ENCODE results near the gene MYO9B. TPM values are rescaled to one million over a fixed set of nuclear protein-coding genes. Genes with fewer than 3 reads are reported as not detected.

Gene MYO9B
- total RNA-seq, 1 donor from 2014 or later: 123 TPM

DNA sequence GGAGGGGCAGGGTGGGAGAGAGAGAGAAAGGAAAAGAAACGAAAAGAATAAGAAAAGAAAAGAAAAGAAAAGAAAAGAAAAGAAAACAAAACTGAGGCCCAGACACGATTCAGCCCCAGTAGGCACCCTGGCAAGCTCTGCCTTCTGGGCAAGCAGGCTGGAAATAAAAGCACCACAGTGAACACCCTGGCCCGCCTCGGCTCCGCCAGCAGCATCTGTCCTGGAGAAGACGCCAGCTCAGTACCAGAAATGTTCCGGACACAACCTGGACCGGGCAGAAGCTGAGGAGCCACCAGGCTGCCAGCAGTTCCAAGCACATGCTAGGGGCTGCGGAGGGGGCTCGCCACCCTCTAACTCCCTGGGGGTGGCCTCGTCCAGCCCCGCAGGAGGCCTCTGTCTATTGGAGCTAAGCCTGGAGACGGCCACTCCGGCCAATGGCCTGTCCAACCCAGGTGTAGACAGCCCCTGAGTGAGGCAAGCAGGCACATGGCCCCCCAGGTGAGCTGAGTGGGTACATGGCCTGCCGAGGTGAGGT, 37.5 kb upstream of the MYO9B start:
- H3K4me1 ChIP-seq (ENCODE audit: insufficient read depth, low read length): no peaks in the 10 kb centered on the region
- H3K36me3 ChIP-seq (ENCODE audit: insufficient read depth, low read length): no peaks in the 10 kb centered on the region
- H3K27ac ChIP-seq (ENCODE audit: low read depth, low read length): no peak overlapping the region
- H3K9ac ChIP-seq (ENCODE audit: low read length): no peak overlapping the region
- no peaks in the 10 kb centered on the region for H3K9me3 Mint-ChIP-seq (ENCODE audit: unreplicated experiment)
- H3K9me3 ChIP-seq (ENCODE audit: insufficient read depth, low read depth, low read length): no peaks in the 10 kb centered on the region
- H2AFZ ChIP-seq (ENCODE audit: low read depth, low read length): no peak overlapping the region
- no peak overlapping the region for H3K4me2 ChIP-seq (ENCODE audit: low read length)
- no peak overlapping the region for H3K4me3 ChIP-seq (ENCODE audit: insufficient read depth, low read depth, low read length)
- no peak overlapping the region for H3K4me3 Mint-ChIP-seq (ENCODE audit: unreplicated experiment)
- peaks cover 8% of the 10 kb centered on the region for H3K27me3 ChIP-seq (ENCODE audit: insufficient read depth, low read length)
- H3K27ac Mint-ChIP-seq (ENCODE audit: unreplicated experiment): no peak overlapping the region
- peaks cover 26% of the 10 kb centered on the region for H3K27me3 Mint-ChIP-seq (ENCODE audit: low read depth, unreplicated experiment)
- DNase-seq (ENCODE audit: low read depth) (no peak), FAIRE-seq (no peak)
- H3K36me3 Mint-ChIP-seq (ENCODE audit: low read depth, unreplicated experiment): no peaks in the 10 kb centered on the region
- H4K20me1 ChIP-seq (ENCODE audit: insufficient read depth, low read length): no peaks in the 10 kb centered on the region
- no peaks in the 10 kb centered on the region for H3K79me2 ChIP-seq (ENCODE audit: insufficient read depth, low read length)
- peaks cover 4% of the 10 kb centered on the region for H3K4me1 Mint-ChIP-seq (ENCODE audit: low read depth, unreplicated experiment)
- TF ChIP-seq CTCF (IDR thresholded peaks at IDR 0.05; ENCODE audit: insufficient read depth, low read depth, low read length): no peak
- TF ChIP-seq EZH2 (IDR thresholded peaks at IDR 0.05; ENCODE audit: insufficient read depth, low read length): no peak

DNA sequence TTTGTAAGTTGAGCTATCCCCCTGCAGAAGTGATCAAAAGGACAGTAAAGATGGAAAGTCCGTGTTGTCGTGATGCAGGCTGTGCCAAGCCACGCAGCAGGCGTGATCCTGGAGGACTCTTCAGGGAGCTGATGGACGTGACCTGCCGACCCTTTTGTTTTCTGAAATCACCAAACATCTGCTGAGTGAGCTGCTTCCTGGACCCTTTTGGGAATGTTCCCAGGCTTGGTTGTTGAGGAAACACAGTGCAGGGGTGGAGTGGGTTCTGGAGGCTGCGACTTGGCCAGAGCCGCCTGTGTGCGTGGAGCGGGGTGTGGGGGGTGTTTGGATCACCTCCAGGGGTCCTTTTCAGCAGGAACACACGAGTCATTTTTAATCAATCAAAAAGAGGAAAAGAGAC, 33.6 kb upstream of the MYO9B start:
- H3K4me2 ChIP-seq (ENCODE audit: low read length): no peak overlapping the region
- no peaks in the 10 kb centered on the region for H3K36me3 Mint-ChIP-seq (ENCODE audit: low read depth, unreplicated experiment)
- H3K27ac Mint-ChIP-seq (ENCODE audit: unreplicated experiment): no peak overlapping the region
- peaks cover 29% of the 10 kb centered on the region for H3K27me3 Mint-ChIP-seq (ENCODE audit: low read depth, unreplicated experiment)
- no peak for DNase-seq (ENCODE audit: low read depth)
- H3K4me3 ChIP-seq (ENCODE audit: insufficient read depth, low read depth, low read length): no peak overlapping the region
- no peaks in the 10 kb centered on the region for H3K36me3 ChIP-seq (ENCODE audit: insufficient read depth, low read length)
- H4K20me1 ChIP-seq (ENCODE audit: insufficient read depth, low read length): no peaks in the 10 kb centered on the region
- no peaks in the 10 kb centered on the region for H3K9me3 ChIP-seq (ENCODE audit: insufficient read depth, low read depth, low read length)
- FAIRE-seq: no peak
- no peak overlapping the region for H3K27ac ChIP-seq (ENCODE audit: low read depth, low read length)
- H3K79me2 ChIP-seq (ENCODE audit: insufficient read depth, low read length): no peaks in the 10 kb centered on the region
- H3K4me1 Mint-ChIP-seq (ENCODE audit: low read depth, unreplicated experiment): peaks cover 4% of the 10 kb centered on the region
- no peaks in the 10 kb centered on the region for H3K4me1 ChIP-seq (ENCODE audit: insufficient read depth, low read length)
- H2AFZ ChIP-seq (ENCODE audit: low read depth, low read length): no peak overlapping the region
- H3K9me3 Mint-ChIP-seq (ENCODE audit: unreplicated experiment): no peaks in the 10 kb centered on the region
- peaks cover 10% of the 10 kb centered on the region for H3K27me3 ChIP-seq (ENCODE audit: insufficient read depth, low read length)
- H3K4me3 Mint-ChIP-seq (ENCODE audit: unreplicated experiment): no peak overlapping the region
- TF ChIP-seq CTCF (IDR thresholded peaks at IDR 0.05; ENCODE audit: insufficient read depth, low read depth, low read length) (no peak), EZH2 (IDR thresholded peaks at IDR 0.05; ENCODE audit: insufficient read depth, low read length) (no peak)
- no peak overlapping the region for H3K9ac ChIP-seq (ENCODE audit: low read length)

GRCh38 chr19:17043744-17044143, 31.8 kb upstream of the MYO9B start:
- no peaks in the 10 kb centered on the region for H3K4me1 ChIP-seq (ENCODE audit: insufficient read depth, low read length)
- no peak overlapping the region for H3K4me3 Mint-ChIP-seq (ENCODE audit: unreplicated experiment)
- H3K36me3 Mint-ChIP-seq (ENCODE audit: low read depth, unreplicated experiment): no peaks in the 10 kb centered on the region
- FAIRE-seq (no peak), DNase-seq (ENCODE audit: low read depth) (no peak)
- no peak overlapping the region for H3K27ac ChIP-seq (ENCODE audit: low read depth, low read length)
- H4K20me1 ChIP-seq (ENCODE audit: insufficient read depth, low read length): no peaks in the 10 kb centered on the region
- H3K79me2 ChIP-seq (ENCODE audit: insufficient read depth, low read length): no peaks in the 10 kb centered on the region
- peaks cover 22% of the 10 kb centered on the region for H3K27me3 Mint-ChIP-seq (ENCODE audit: low read depth, unreplicated experiment)
- H3K9ac ChIP-seq (ENCODE audit: low read length): no peak overlapping the region
- H3K4me1 Mint-ChIP-seq (ENCODE audit: low read depth, unreplicated experiment): peaks cover 4% of the 10 kb centered on the region
- H3K9me3 Mint-ChIP-seq (ENCODE audit: unreplicated experiment): no peaks in the 10 kb centered on the region
- TF ChIP-seq CTCF (IDR thresholded peaks at IDR 0.05; ENCODE audit: insufficient read depth, low read depth, low read length) (no peak), EZH2 (IDR thresholded peaks at IDR 0.05; ENCODE audit: insufficient read depth, low read length) (no peak)
- H3K4me3 ChIP-seq (ENCODE audit: insufficient read depth, low read depth, low read length): no peak overlapping the region
- H3K27ac Mint-ChIP-seq (ENCODE audit: unreplicated experiment): no peak overlapping the region
- no peaks in the 10 kb centered on the region for H3K36me3 ChIP-seq (ENCODE audit: insufficient read depth, low read length)
- H2AFZ ChIP-seq (ENCODE audit: low read depth, low read length): no peak overlapping the region
- no peaks in the 10 kb centered on the region for H3K9me3 ChIP-seq (ENCODE audit: insufficient read depth, low read depth, low read length)
- no peak overlapping the region for H3K4me2 ChIP-seq (ENCODE audit: low read length)
- H3K27me3 ChIP-seq (ENCODE audit: insufficient read depth, low read length): peaks cover 10% of the 10 kb centered on the region
